K562 (cell line): ENCODE results near the gene CENPP. TPM values are rescaled to one million over a fixed set of nuclear protein-coding genes. Genes with fewer than 3 reads are reported as not detected.
A peak's percentile ranks its signal among the peaks of the same experiment; 100 is the strongest.

Source experiments
- ATAC-seq: fragments of 200-7000 bp; cut with Tn5 transposase; 3 replicates; pipeline ENCODE4 v1.9.1; 2020; ENCODE audit warnings: moderate library complexity
- BruUV-seq: library from RNA; stranded (reverse); fragments of 400-500 nt; replicated peaks from 2 replicates; lab custom pipeline; 2021; lab: Mats Ljungman, UMichigan
- CTCF ChIA-PET: fragments of 300-600 bp; formaldehyde crosslinking; extraction: SDS; loops from one replicate; lab custom pipeline; 2021; ENCODE audit warnings: low intra/inter-chr PET ratio; lab: Yijun Ruan, JAX
- POLR2A ChIA-PET: fragments of 300-600, 350-650 bp; sonication (Branson Sonifier 250); formaldehyde crosslinking; extraction: SDS; loops from one replicate; lab custom pipeline; 2021; ENCODE audit warnings: antibody characterized with exemption, inconsistent platforms; lab: Yijun Ruan, JAX
- DNase-seq, 4 experiments: peaks; one replicate each; pipeline versions ENCODE4 v3.0.0 to v3.0.0-alpha.2; 2011 to 2018; ENCODE audit warnings: low spot score in 3 of 4, mixed read lengths in 3 of 4; ENCODE audit errors: extremely low read depth in 1 of 4
- FAIRE-seq: peaks from 2 replicates; lab custom pipeline; 2011; peaks lifted over from hg19 to GRCh38; lab: Jason Lieb, UNC
- H2AFZ ChIP-seq: 2 replicates; pipeline ENCODE4 v1.6.0; 2011; ENCODE audit warnings: low read depth, low read length, control low read depth, inconsistent platforms
- H3K27ac ChIP-seq: fragments of 200-600 bp; 3 replicates; pipeline ENCODE4 v1.8.0; 2011; ENCODE audit warnings: low read depth, mild to moderate bottlenecking, control low read depth, inconsistent platforms, low read length, moderate library complexity, mixed read lengths; ENCODE audit errors: extremely low read depth
- H3K27me3 ChIP-seq, 2 experiments: fragments of 300-600 bp in 1 of 2; 2 replicates in 1 of 2; 3 replicates in 1 of 2; pipeline versions ENCODE4 v1.6.0 to v1.8.0; 2011; ENCODE audit warnings: inconsistent platforms in 2 of 2, low read length in 2 of 2, mild to moderate bottlenecking in 1 of 2, mixed read lengths in 1 of 2, moderate library complexity in 1 of 2; ENCODE audit not compliant: control insufficient read depth in 2 of 2, insufficient read depth in 2 of 2
- H3K36me3 ChIP-seq: fragments of 300-600 bp; 3 replicates; pipeline ENCODE4 v1.8.0; 2011; ENCODE audit warnings: mild to moderate bottlenecking, low read length, inconsistent platforms; ENCODE audit not compliant: control insufficient read depth, insufficient read depth
- H3K4me1 ChIP-seq, 2 experiments: fragments of 200-600 bp in 1 of 2; replicated peaks in 1 of 2; 2 replicates in 1 of 2; 3 replicates in 1 of 2; pipeline versions ENCODE4 v1.5.1 to v1.8.0; 2011; ENCODE audit warnings: inconsistent platforms in 2 of 2, low read length in 2 of 2, mild to moderate bottlenecking in 1 of 2, mixed read lengths in 1 of 2, moderate library complexity in 1 of 2; ENCODE audit not compliant: control insufficient read depth in 2 of 2, insufficient read depth in 2 of 2
- H3K4me2 ChIP-seq: 2 replicates; pipeline ENCODE4 v1.6.1; 2011; ENCODE audit warnings: low read length, control low read depth, inconsistent platforms, mixed read lengths; ENCODE audit not compliant: insufficient read depth
- H3K4me3 ChIP-seq: fragments of 200-600 bp; sonication (generic), shearing (Covaris generic); 2 replicates; pipeline ENCODE4 v1.5.1; 2016; ENCODE audit warnings: control low read depth, inconsistent platforms
- H3K79me2 ChIP-seq: fragments of 200-600 bp; 3 replicates; pipeline ENCODE4 v1.8.0; 2011; ENCODE audit warnings: low read length, inconsistent platforms; ENCODE audit not compliant: control insufficient read depth, insufficient read depth
- H3K9ac ChIP-seq, 2 experiments: 2 replicates each; pipeline versions ENCODE4 v1.6.0 to v1.6.1; 2011; ENCODE audit warnings: low read depth in 2 of 2, low read length in 2 of 2, control low read depth in 1 of 2, inconsistent platforms in 1 of 2, mild to moderate bottlenecking in 1 of 2, mixed read lengths in 1 of 2; ENCODE audit not compliant: insufficient read depth in 1 of 2
- H3K9me1 ChIP-seq: one replicate; pipeline ENCODE4 v1.6.0; 2011; ENCODE audit warnings: inconsistent platforms, mild to moderate bottlenecking, low read length, moderate library complexity; ENCODE audit not compliant: control insufficient read depth, insufficient read depth
- H3K9me3 ChIP-seq: replicated peaks from 2 replicates; pipeline ENCODE4 v1.5.1; 2011; ENCODE audit warnings: low read depth, low read length, inconsistent platforms; ENCODE audit not compliant: control insufficient read depth, insufficient read depth
- H4K20me1 ChIP-seq: replicated peaks from 2 replicates; pipeline ENCODE4 v1.6.1; 2011; ENCODE audit warnings: low read length, inconsistent platforms, mixed read lengths; ENCODE audit not compliant: control insufficient read depth, insufficient read depth
- KDM2B ChIP-seq: fragments of 250-450 bp; sonication (Bioruptor Pico); IDR thresholded peaks from 2 replicates; pipeline ENCODE4 v1.8.0; 2021; ENCODE audit warnings: mild to moderate bottlenecking, moderate library complexity
- PHF20 ChIP-seq: fragments of 450-650 bp; IDR thresholded peaks from 2 replicates; pipeline ENCODE4 v1.6.1; 2018; ENCODE audit not compliant: partially characterized antibody
- RBM25 ChIP-seq: fragments of 200-400 bp; formaldehyde crosslinking; IDR thresholded peaks from 2 replicates; pipeline ENCODE4 v1.6.1; 2018; ENCODE audit warnings: low read length, low read depth, moderate library complexity; ENCODE audit not compliant: severe bottlenecking
- SMAD3 ChIP-seq: fragments of 450-650 bp; formaldehyde crosslinking; conservative IDR thresholded peaks from 2 replicates; pipeline ENCODE4 v1.4.0; 2020; ENCODE audit warnings: mild to moderate bottlenecking
- SRSF9 ChIP-seq: fragments of 200-400 bp; formaldehyde crosslinking; IDR thresholded peaks from 2 replicates; pipeline ENCODE4 v1.6.1; 2017; ENCODE audit warnings: low read depth, low read length, borderline replicate concordance
- ZC3H11A ChIP-seq: IDR thresholded peaks from 2 replicates; pipeline ENCODE4 v1.6.1; 2012; ENCODE audit warnings: low read depth, low read length, improper control_type of control experiment
- ZNF174 ChIP-seq: fragments of 250-450 bp; sonication (Bioruptor Pico); IDR thresholded peaks from 2 replicates; pipeline ENCODE4 v1.4.0; 2020; ENCODE audit warnings: mild to moderate bottlenecking
- ZNF408 ChIP-seq: fragments of 250-450 bp; sonication (Bioruptor Pico); IDR thresholded peaks from 2 replicates; pipeline ENCODE4 v1.4.0; 2020; ENCODE audit warnings: low read depth, mild to moderate bottlenecking, moderate library complexity
- WGBS: fragments of 100-300 bp; shearing (Covaris generic); methylation state at CpG from one replicate; pipeline ENCODE4 v1.1.6; 2016; ENCODE audit warnings: low coverage, mixed read lengths; ENCODE audit not compliant: insufficient coverage; ENCODE audit errors: missing lambda C conversion rate; 5-methylcytosine and 5-hydroxymethylcytosine counted together
- in situ Hi-C: fragments of 300-500 bp; cut with MboI; formaldehyde crosslinking; loops from 4 replicates; pipeline ENCODE4 v1.15.0; 2018; ENCODE audit warnings: inconsistent platforms, mixed read lengths
- intact Hi-C: fragments of 100-400 bp; cut with micrococcal nuclease; formaldehyde crosslinking; loops from 2 replicates; pipeline ENCODE4 v1.14.2; 2022
- polyA plus RNA-seq, 8 experiments: library from polyadenylated mRNA; depleted of rRNA in 4 of 8; stranded (reverse) in 5 of 8; unstranded in 3 of 8; fragments of >200 nt; fragmentation: Nextera tagmentation in 2 of 8; fragmentation: Illumina TruSeq in 1 of 8; extraction: Ambion mirVana in 2 of 8; extraction: Trizol in 1 of 8; gene quantifications; 2 replicates each; pipeline versions ENCODE4 v1.2.1 to v1.2.3, GENCODE V29; 2011 to 2014; ENCODE audit warnings: inconsistent platforms in 1 of 8, missing spikeins in 1 of 8
- total RNA-seq, 7 experiments: library from RNA; depleted of rRNA in 6 of 7; stranded (reverse); fragments of >200 nt in 6 of 7; fragmentation: Illumina TruSeq in 2 of 7; extraction: Trizol in 2 of 7; gene quantifications; 2 replicates each; pipeline versions ENCODE4 v1.2.1 to v1.2.3, GENCODE V29; 2011 to 2021; ENCODE audit warnings: low replicate concordance in 1 of 7
- TF ChIP-seq, protein P1 (sequence below), 3 experiments: IDR thresholded peaks in 2 of 3; conservative IDR thresholded peaks in 1 of 3; 2 replicates each; pipeline ENCODE4 v1.5.1; 2011 to 2012; ENCODE audit warnings: low read length in 3 of 3, mild to moderate bottlenecking in 3 of 3, control low read depth in 2 of 3, improper control_type of control experiment in 1 of 3, inconsistent platforms in 1 of 3, low read depth in 1 of 3, mixed read lengths in 1 of 3, moderate library complexity in 1 of 3; ENCODE audit not compliant: insufficient read depth in 2 of 3
- TF ChIP-seq, protein P2 (sequence below): fragments of 450-650 bp; formaldehyde crosslinking; IDR thresholded peaks from 2 replicates; pipeline ENCODE4 v1.4.0; 2020; ENCODE audit warnings: mild to moderate bottlenecking
- TF ChIP-seq, protein P3 (sequence below): fragments of 450-650 bp; IDR thresholded peaks from 2 replicates; pipeline ENCODE4 v1.6.1; 2016; ENCODE audit warnings: borderline replicate concordance
- TF ChIP-seq, protein P4 (sequence below): fragments of 250-450 bp; sonication (Bioruptor Pico); IDR thresholded peaks from 2 replicates; pipeline ENCODE4 v1.8.0; 2022; ENCODE audit warnings: inconsistent platforms
- TF ChIP-seq, protein P5 (sequence below), 2 experiments: fragments of 450-650 bp in 1 of 2; sonication (generic) in 1 of 2; formaldehyde crosslinking in 1 of 2; IDR thresholded peaks in 1 of 2; conservative IDR thresholded peaks in 1 of 2; 2 replicates each; pipeline versions ENCODE4 v1.6.1 to v1.8.1; 2016 to 2023; ENCODE audit warnings: mild to moderate bottlenecking in 2 of 2, moderate library complexity in 2 of 2, inconsistent platforms in 1 of 2, missing genetic modification reagents in 1 of 2

Gene CENPP
- total and polyA plus RNA-seq, 9 of the 15 experiments (the other 6 are each of a cell fraction or from before 2014, with no cell fraction given), result 8.0 to 28.5 (median 17.9) TPM

DNA sequence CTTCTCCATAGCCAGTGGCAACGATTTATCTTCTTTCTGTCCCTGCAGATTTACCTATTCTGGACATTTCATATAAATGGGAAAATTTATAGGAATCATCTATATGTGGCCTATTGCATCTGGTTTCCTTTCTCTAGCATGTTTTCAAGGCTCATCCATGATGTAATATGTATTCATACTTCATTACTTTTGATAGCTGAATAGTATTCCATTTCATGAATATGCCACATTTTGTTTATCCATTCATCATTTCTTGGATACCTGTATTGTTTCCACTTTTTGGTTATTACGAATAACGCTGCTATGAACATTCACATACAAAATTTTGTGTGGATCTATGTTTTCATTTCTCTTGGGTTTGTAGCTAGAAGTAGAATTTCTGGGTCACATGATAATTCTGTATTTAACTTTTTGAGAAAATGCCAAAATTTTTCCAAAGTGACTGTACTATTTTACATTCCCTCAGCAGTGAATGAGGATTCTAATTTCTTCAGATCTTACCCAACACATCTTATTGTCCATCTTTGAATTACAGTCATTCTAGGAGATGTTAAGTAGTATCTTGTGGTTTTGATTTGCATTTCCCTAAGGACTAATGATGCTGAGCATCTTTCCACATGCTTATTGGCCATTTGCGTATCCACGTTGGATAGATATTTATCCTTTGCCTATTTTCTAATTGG is 35.9 kb upstream of the CENPP start:
- peaks cover 83% of the 10 kb centered on the region for H3K36me3 ChIP-seq
- in situ Hi-C loops (no loop called here), intact Hi-C loops (no loop called here)
- DNase-seq (no peak), ATAC-seq (no peak), FAIRE-seq (no peak)
- H3K9ac ChIP-seq, result no peak overlapping the region
- H3K4me2 ChIP-seq, result no peak overlapping the region
- WGBS, result 89% methylated on average over 5 of the region's 5 CpGs
- H3K9me1 ChIP-seq, result peaks cover 4% of the 10 kb centered on the region
- CTCF ChIA-PET, result no interaction called here
- H3K9me3 ChIP-seq, result no peaks in the 10 kb centered on the region
- H3K27me3 ChIP-seq, result no peaks in the 10 kb centered on the region
- H3K4me1 ChIP-seq, result peaks cover 7 to 10% of the 10 kb centered on the region in 2 experiments
- peaks cover 99% of the 10 kb centered on the region for H3K79me2 ChIP-seq
- BruUV-seq, result no TSS peak
- H3K27ac ChIP-seq, result no peak overlapping the region
- no peak overlapping the region for H2AFZ ChIP-seq
- POLR2A ChIA-PET, result interaction anchor here (0.8 to 3.7 kb wide), 2 partner anchors 11 to 35 kb away, joined by 3 to 58 read pairs; partner anchors contain the start of gene NOL8
- peaks cover 7% of the 10 kb centered on the region for H4K20me1 ChIP-seq
- H3K4me3 ChIP-seq, result no peak overlapping the region
- TF ChIP-seq, protein P1, sequence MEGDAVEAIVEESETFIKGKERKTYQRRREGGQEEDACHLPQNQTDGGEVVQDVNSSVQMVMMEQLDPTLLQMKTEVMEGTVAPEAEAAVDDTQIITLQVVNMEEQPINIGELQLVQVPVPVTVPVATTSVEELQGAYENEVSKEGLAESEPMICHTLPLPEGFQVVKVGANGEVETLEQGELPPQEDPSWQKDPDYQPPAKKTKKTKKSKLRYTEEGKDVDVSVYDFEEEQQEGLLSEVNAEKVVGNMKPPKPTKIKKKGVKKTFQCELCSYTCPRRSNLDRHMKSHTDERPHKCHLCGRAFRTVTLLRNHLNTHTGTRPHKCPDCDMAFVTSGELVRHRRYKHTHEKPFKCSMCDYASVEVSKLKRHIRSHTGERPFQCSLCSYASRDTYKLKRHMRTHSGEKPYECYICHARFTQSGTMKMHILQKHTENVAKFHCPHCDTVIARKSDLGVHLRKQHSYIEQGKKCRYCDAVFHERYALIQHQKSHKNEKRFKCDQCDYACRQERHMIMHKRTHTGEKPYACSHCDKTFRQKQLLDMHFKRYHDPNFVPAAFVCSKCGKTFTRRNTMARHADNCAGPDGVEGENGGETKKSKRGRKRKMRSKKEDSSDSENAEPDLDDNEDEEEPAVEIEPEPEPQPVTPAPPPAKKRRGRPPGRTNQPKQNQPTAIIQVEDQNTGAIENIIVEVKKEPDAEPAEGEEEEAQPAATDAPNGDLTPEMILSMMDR (IDR thresholded peaks at IDR 0.05 in 2 of 3, conservative IDR thresholded peaks at IDR 0.05 in 1 of 3; ENCODE audit: insufficient read depth in 2 of 3, low read depth in 1 of 3, low read length in 3 of 3), result no peak
- TF ChIP-seq KDM2B (CRISPR knock-in tag) (no peak), SRSF9 (no peak), RBM25 (peak; percentile 30), PHF20 (no peak), SMAD3 (CRISPR knock-in tag) (no peak), ZNF408 (CRISPR knock-in tag) (no peak), ZC3H11A (no peak), ZNF174 (CRISPR knock-in tag) (no peak)
- TF ChIP-seq, protein P2, sequence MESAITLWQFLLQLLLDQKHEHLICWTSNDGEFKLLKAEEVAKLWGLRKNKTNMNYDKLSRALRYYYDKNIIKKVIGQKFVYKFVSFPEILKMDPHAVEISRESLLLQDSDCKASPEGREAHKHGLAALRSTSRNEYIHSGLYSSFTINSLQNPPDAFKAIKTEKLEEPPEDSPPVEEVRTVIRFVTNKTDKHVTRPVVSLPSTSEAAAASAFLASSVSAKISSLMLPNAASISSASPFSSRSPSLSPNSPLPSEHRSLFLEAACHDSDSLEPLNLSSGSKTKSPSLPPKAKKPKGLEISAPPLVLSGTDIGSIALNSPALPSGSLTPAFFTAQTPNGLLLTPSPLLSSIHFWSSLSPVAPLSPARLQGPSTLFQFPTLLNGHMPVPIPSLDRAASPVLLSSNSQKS (CRISPR knock-in tag), result no peak
- TF ChIP-seq, protein P3, sequence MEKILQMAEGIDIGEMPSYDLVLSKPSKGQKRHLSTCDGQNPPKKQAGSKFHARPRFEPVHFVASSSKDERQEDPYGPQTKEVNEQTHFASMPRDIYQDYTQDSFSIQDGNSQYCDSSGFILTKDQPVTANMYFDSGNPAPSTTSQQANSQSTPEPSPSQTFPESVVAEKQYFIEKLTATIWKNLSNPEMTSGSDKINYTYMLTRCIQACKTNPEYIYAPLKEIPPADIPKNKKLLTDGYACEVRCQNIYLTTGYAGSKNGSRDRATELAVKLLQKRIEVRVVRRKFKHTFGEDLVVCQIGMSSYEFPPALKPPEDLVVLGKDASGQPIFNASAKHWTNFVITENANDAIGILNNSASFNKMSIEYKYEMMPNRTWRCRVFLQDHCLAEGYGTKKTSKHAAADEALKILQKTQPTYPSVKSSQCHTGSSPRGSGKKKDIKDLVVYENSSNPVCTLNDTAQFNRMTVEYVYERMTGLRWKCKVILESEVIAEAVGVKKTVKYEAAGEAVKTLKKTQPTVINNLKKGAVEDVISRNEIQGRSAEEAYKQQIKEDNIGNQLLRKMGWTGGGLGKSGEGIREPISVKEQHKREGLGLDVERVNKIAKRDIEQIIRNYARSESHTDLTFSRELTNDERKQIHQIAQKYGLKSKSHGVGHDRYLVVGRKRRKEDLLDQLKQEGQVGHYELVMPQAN, result no peak
- TF ChIP-seq, protein P4, sequence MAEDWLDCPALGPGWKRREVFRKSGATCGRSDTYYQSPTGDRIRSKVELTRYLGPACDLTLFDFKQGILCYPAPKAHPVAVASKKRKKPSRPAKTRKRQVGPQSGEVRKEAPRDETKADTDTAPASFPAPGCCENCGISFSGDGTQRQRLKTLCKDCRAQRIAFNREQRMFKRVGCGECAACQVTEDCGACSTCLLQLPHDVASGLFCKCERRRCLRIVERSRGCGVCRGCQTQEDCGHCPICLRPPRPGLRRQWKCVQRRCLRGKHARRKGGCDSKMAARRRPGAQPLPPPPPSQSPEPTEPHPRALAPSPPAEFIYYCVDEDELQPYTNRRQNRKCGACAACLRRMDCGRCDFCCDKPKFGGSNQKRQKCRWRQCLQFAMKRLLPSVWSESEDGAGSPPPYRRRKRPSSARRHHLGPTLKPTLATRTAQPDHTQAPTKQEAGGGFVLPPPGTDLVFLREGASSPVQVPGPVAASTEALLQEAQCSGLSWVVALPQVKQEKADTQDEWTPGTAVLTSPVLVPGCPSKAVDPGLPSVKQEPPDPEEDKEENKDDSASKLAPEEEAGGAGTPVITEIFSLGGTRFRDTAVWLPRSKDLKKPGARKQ, result no peak
- TF ChIP-seq, protein P5, sequence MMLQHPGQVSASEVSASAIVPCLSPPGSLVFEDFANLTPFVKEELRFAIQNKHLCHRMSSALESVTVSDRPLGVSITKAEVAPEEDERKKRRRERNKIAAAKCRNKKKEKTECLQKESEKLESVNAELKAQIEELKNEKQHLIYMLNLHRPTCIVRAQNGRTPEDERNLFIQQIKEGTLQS (IDR thresholded peaks at IDR 0.05), result 0 out of 2 replicates have a peak, but pooled peaks have one; percentile 12
- TF ChIP-seq, protein P5 (CRISPR knock-in tag; conservative IDR thresholded peaks at IDR 0.05), result no peak
